ENCODE measurements around the gene COL15A1. TPM values are rescaled to one million over a fixed set of nuclear protein-coding genes. Genes with fewer than 3 reads are reported as not detected.

Gene COL15A1
- total RNA-seq, 1 experiment from 2014 or later, result 0.22 TPM

GRCh38 chr9:99074902-99075245 lies 131.2 kb downstream of the COL15A1 start (continued):
- TF ChIP-seq CREM (CRISPR knock-in tag; IDR thresholded peaks at IDR 0.05) (no peak), FOXK1 (CRISPR knock-in tag; IDR thresholded peaks at IDR 0.05) (no peak), ZNF512 (CRISPR knock-in tag; IDR thresholded peaks at IDR 0.05; ENCODE audit: borderline replicate concordance) (no peak), NR2C2 (CRISPR knock-in tag; IDR thresholded peaks at IDR 0.05) (no peak), AFF4 (CRISPR knock-in tag; IDR thresholded peaks at IDR 0.05; ENCODE audit: borderline replicate concordance) (no peak)

DNA sequence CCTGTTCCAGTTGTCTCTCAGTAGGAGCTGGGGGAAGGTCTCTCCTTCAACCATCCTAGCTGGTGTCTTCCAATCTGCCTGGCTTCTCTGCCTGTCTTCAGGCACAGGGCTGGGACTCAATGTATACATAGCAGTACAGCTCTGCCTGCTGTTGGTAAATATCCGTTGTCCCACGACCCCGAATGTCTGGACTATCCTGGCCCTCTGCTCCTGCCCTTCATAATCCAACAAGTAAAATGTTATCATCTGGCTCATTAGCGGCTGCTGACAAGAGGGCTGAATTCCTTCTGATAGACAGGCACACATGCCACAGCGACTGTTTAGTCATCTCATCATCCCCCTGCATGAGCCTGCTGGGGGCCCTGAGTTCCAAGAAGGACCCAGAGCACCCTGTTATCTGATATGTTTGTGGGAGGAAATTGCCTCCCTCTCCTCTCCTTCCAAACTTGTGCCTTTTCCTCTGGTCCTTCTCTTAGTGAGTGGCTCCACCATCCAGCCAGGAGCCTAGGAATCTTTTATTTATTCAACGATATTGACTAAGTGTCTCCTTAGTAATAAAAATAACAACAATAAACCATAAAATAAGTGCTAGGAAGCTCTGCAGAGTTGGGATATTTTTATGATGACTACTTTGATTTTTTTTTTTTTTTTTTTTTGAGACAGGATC lies 131.7 kb downstream of the COL15A1 start:
- CTCF ChIA-PET, result interaction anchor here (0.6 kb wide), 1 partner anchor 227 kb away, joined by 3 read pairs; no protein-coding TSS in a partner anchor
- no peak for DNase-seq (ENCODE audit: low spot score)
- peaks cover 6% of the 10 kb centered on the region; the same call in 1 of the 2 replicates for H3K4me1 Mint-ChIP-seq
- no peak for ATAC-seq
- H3K27ac Mint-ChIP-seq, result no peak overlapping the region
- H3K9me3 Mint-ChIP-seq, result peaks cover 6% of the 10 kb centered on the region; the same call in 1 of the 2 replicates
- no peaks in the 10 kb centered on the region for H3K36me3 Mint-ChIP-seq
- POLR2A ChIA-PET, result no interaction called here
- H3K27me3 Mint-ChIP-seq (ENCODE audit: low read depth), result no peaks in the 10 kb centered on the region
- H3K4me3 Mint-ChIP-seq, result no peak overlapping the region
- TF ChIP-seq NR3C1 (CRISPR knock-in tag; conservative IDR thresholded peaks at IDR 0.05; ENCODE audit: low read depth), result no peak
- TF ChIP-seq, protein P1, sequence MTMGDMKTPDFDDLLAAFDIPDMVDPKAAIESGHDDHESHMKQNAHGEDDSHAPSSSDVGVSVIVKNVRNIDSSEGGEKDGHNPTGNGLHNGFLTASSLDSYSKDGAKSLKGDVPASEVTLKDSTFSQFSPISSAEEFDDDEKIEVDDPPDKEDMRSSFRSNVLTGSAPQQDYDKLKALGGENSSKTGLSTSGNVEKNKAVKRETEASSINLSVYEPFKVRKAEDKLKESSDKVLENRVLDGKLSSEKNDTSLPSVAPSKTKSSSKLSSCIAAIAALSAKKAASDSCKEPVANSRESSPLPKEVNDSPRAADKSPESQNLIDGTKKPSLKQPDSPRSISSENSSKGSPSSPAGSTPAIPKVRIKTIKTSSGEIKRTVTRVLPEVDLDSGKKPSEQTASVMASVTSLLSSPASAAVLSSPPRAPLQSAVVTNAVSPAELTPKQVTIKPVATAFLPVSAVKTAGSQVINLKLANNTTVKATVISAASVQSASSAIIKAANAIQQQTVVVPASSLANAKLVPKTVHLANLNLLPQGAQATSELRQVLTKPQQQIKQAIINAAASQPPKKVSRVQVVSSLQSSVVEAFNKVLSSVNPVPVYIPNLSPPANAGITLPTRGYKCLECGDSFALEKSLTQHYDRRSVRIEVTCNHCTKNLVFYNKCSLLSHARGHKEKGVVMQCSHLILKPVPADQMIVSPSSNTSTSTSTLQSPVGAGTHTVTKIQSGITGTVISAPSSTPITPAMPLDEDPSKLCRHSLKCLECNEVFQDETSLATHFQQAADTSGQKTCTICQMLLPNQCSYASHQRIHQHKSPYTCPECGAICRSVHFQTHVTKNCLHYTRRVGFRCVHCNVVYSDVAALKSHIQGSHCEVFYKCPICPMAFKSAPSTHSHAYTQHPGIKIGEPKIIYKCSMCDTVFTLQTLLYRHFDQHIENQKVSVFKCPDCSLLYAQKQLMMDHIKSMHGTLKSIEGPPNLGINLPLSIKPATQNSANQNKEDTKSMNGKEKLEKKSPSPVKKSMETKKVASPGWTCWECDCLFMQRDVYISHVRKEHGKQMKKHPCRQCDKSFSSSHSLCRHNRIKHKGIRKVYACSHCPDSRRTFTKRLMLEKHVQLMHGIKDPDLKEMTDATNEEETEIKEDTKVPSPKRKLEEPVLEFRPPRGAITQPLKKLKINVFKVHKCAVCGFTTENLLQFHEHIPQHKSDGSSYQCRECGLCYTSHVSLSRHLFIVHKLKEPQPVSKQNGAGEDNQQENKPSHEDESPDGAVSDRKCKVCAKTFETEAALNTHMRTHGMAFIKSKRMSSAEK (CRISPR knock-in tag; IDR thresholded peaks at IDR 0.05; ENCODE audit: borderline replicate concordance), result no peak
- TF ChIP-seq, protein P2, sequence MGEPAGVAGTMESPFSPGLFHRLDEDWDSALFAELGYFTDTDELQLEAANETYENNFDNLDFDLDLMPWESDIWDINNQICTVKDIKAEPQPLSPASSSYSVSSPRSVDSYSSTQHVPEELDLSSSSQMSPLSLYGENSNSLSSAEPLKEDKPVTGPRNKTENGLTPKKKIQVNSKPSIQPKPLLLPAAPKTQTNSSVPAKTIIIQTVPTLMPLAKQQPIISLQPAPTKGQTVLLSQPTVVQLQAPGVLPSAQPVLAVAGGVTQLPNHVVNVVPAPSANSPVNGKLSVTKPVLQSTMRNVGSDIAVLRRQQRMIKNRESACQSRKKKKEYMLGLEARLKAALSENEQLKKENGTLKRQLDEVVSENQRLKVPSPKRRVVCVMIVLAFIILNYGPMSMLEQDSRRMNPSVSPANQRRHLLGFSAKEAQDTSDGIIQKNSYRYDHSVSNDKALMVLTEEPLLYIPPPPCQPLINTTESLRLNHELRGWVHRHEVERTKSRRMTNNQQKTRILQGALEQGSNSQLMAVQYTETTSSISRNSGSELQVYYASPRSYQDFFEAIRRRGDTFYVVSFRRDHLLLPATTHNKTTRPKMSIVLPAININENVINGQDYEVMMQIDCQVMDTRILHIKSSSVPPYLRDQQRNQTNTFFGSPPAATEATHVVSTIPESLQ (CRISPR knock-in tag; IDR thresholded peaks at IDR 0.05), result no peak
- TF ChIP-seq, protein P3, sequence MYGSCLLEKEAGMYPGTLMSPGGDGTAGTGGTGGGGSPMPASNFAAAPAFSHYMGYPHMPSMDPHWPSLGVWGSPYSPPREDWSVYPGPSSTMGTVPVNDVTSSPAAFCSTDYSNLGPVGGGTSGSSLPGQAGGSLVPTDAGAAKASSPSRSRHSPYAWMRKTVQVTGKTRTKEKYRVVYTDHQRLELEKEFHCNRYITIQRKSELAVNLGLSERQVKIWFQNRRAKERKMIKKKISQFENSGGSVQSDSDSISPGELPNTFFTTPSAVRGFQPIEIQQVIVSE (CRISPR knock-in tag; IDR thresholded peaks at IDR 0.05; ENCODE audit: borderline replicate concordance), result no peak
- no peak for TF ChIP-seq USF1 (CRISPR knock-in tag; IDR thresholded peaks at IDR 0.05)
- no peak for TF ChIP-seq EMX1 (CRISPR knock-in tag; IDR thresholded peaks at IDR 0.05)
- no peak for TF ChIP-seq PRDM15 (CRISPR knock-in tag; IDR thresholded peaks at IDR 0.05)
- no peak for TF ChIP-seq JUN (CRISPR knock-in tag; IDR thresholded peaks at IDR 0.05)
- no peak for TF ChIP-seq ZSCAN18 (CRISPR knock-in tag; IDR thresholded peaks at IDR 0.05)
- no peak for TF ChIP-seq ESRRA (CRISPR knock-in tag; IDR thresholded peaks at IDR 0.05; ENCODE audit: borderline replicate concordance)

All from WTC11 (cell line).